ENCODE measurements around the gene WDFY1.

GRCh38 chr2:223894009-223894408 is 51.1 kb downstream of the WDFY1 start:
- no peak for TF ChIP-seq EP300 (IDR thresholded peaks at IDR 0.05; ENCODE audit: low read depth)
- TF ChIP-seq POLR2AphosphoS5 (IDR thresholded peaks at IDR 0.05): no peak
- no peak for TF ChIP-seq POLR2A (IDR thresholded peaks at IDR 0.05)
